OCI-LY7 (cell line): ENCODE data around the gene ATP6V1B1. TPM values are rescaled to one million over a fixed set of nuclear protein-coding genes. Genes with fewer than 3 reads are reported as not detected.

Experiments used
- BruUV-seq: library from RNA; stranded (reverse); fragments of 400-500 nt; replicated peaks from 2 replicates; lab custom pipeline; 2021; lab: Mats Ljungman, UMichigan
- CTCF ChIA-PET: fragments of 300-600 bp; sonication (Branson Sonifier 250); formaldehyde crosslinking; loops from one replicate; lab custom pipeline; 2022; ENCODE audit warnings: antibody characterized with exemption; ENCODE audit not compliant: unreplicated experiment; lab: Charles Lee
- POLR2A ChIA-PET: fragments of 300-600 bp; sonication (Branson Sonifier 250); formaldehyde crosslinking; loops from one replicate; lab custom pipeline; 2022; ENCODE audit warnings: antibody characterized with exemption; lab: Charles Lee
- DNase-seq: peaks from one replicate; pipeline ENCODE4 v3.0.0-alpha.2; 2015; ENCODE audit warnings: low spot score
- H2AFZ ChIP-seq: fragments of 200-600 bp; sonication (generic), shearing (Covaris generic); 2 replicates; pipeline ENCODE4 v1.6.1; 2014; ENCODE audit warnings: mild to moderate bottlenecking, antibody characterized with exemption, low read length, moderate library complexity
- H3K27ac ChIP-seq: fragments of 200-600 bp; sonication (generic); 2 replicates; pipeline ENCODE4 v1.5.1; 2014; ENCODE audit warnings: mixed run types, low read depth, mild to moderate bottlenecking, moderate library complexity, low read length, inconsistent platforms; ENCODE audit not compliant: poor library complexity, severe bottlenecking
- H3K36me3 ChIP-seq: fragments of 200-600 bp; sonication (generic); 2 replicates; pipeline ENCODE4 v1.6.1; 2014; ENCODE audit warnings: mild to moderate bottlenecking, antibody characterized with exemption, low read length, moderate library complexity, mixed read lengths; ENCODE audit not compliant: insufficient read depth
- H3K4me1 ChIP-seq: fragments of 200-600 bp; sonication (generic); 2 replicates; pipeline ENCODE4 v1.5.1; 2014; ENCODE audit warnings: mild to moderate bottlenecking, low read length; ENCODE audit not compliant: insufficient read depth, poor library complexity, severe bottlenecking
- H3K4me2 ChIP-seq: fragments of 200-600 bp; sonication (generic); 2 replicates; pipeline ENCODE4 v1.6.1; 2014; ENCODE audit warnings: mild to moderate bottlenecking, low read length
- H3K4me3 ChIP-seq: fragments of 200-600 bp; sonication (generic); 2 replicates; pipeline ENCODE4 v1.5.1; 2014; ENCODE audit warnings: mild to moderate bottlenecking, low read depth, low read length; ENCODE audit not compliant: poor library complexity, severe bottlenecking
- H3K79me2 ChIP-seq: fragments of 200-600 bp; sonication (generic); 2 replicates; pipeline ENCODE4 v1.6.1; 2016; ENCODE audit warnings: low read depth, mild to moderate bottlenecking, low read length, moderate library complexity, mixed read lengths; ENCODE audit not compliant: insufficient read depth
- H3K9me2 ChIP-seq: fragments of 200-600 bp; sonication (generic); 2 replicates; pipeline ENCODE4 v1.6.1; 2016; ENCODE audit warnings: mild to moderate bottlenecking, low read length, mixed read lengths; ENCODE audit not compliant: insufficient read depth
- H3K9me3 ChIP-seq: fragments of 200-600 bp; sonication (generic); 2 replicates; pipeline ENCODE4 v1.6.1; 2014; ENCODE audit warnings: mild to moderate bottlenecking, mixed run types, low read length, mixed read lengths
- H4K20me1 ChIP-seq: fragments of 200-600 bp; sonication (generic); 2 replicates; pipeline ENCODE4 v1.6.1; 2014; ENCODE audit warnings: mild to moderate bottlenecking, antibody characterized with exemption, low read length, moderate library complexity, mixed read lengths; ENCODE audit not compliant: insufficient read depth
- EZH2phosphoT487 ChIP-seq: fragments of 200-600 bp; sonication (generic); IDR thresholded peaks from 2 replicates; pipeline ENCODE4 v1.6.1; 2018; ENCODE audit warnings: low read depth, borderline replicate concordance, mild to moderate bottlenecking, mixed run types, antibody characterized with exemption, low read length, moderate library complexity, mixed read lengths
- intact Hi-C: fragments of 100-400 bp; cut with micrococcal nuclease; formaldehyde crosslinking; loops from one replicate; pipeline ENCODE4 v1.10.0; 2022; ENCODE audit not compliant: unreplicated experiment
- total RNA-seq, 2 experiments: library from RNA; depleted of rRNA in 1 of 2; stranded (reverse); fragments of >200 nt in 1 of 2; shearing (Covaris generic) in 1 of 2; gene quantifications; 2 replicates each; pipeline ENCODE4 v1.2.3, GENCODE V29; 2014 to 2022
- TF ChIP-seq, protein P1 (sequence below): fragments of 200-600 bp; sonication (generic); conservative IDR thresholded peaks from 2 replicates; pipeline ENCODE4 v1.5.1; 2014; ENCODE audit warnings: mild to moderate bottlenecking, antibody characterized with exemption, low read length, moderate library complexity, mixed read lengths

Gene ATP6V1B1
- total RNA-seq, 2 experiments from 2014 or later, result not detected

DNA sequence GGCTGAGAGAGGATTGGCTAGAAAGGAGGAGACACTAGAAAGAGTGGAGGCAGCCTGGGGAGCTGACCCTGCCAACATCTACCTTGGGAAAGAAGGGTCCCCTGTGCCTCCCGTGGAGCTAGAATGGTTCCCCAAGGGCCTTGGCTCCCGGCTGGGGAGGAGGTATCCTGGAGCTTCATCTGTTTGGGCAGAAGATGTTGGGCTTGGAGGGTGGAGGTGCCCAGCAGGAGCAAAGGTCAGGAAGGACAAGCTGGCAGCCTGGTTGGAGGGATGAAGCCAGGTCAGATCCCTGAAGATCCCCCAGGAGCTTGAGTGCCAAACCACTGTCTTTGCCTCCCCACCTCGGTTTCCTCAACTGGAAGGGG, 2.9 kb downstream of the ATP6V1B1 start:
- intact Hi-C loops, result no loop called here
- Histone ChIP-seq H3K9me3 (no peaks in the 10 kb centered on the region), H3K79me2 (no peaks in the 10 kb centered on the region), H3K4me2 (no peak overlapping the region), H3K4me1 (no peaks in the 10 kb centered on the region), H3K9me2 (no peaks in the 10 kb centered on the region), H3K27ac (no peak overlapping the region), H2AFZ (no peak overlapping the region), H4K20me1 (no peaks in the 10 kb centered on the region), H3K36me3 (no peaks in the 10 kb centered on the region), H3K4me3 (no peak overlapping the region)
- CTCF ChIA-PET, result no interaction called here
- no TSS peak for BruUV-seq
- POLR2A ChIA-PET, result interaction anchor here (0.7 kb wide), 1 partner anchor 68 kb away, joined by 3 read pairs; no protein-coding TSS in a partner anchor
- DNase-seq, result no peak
- TF ChIP-seq, protein P1, sequence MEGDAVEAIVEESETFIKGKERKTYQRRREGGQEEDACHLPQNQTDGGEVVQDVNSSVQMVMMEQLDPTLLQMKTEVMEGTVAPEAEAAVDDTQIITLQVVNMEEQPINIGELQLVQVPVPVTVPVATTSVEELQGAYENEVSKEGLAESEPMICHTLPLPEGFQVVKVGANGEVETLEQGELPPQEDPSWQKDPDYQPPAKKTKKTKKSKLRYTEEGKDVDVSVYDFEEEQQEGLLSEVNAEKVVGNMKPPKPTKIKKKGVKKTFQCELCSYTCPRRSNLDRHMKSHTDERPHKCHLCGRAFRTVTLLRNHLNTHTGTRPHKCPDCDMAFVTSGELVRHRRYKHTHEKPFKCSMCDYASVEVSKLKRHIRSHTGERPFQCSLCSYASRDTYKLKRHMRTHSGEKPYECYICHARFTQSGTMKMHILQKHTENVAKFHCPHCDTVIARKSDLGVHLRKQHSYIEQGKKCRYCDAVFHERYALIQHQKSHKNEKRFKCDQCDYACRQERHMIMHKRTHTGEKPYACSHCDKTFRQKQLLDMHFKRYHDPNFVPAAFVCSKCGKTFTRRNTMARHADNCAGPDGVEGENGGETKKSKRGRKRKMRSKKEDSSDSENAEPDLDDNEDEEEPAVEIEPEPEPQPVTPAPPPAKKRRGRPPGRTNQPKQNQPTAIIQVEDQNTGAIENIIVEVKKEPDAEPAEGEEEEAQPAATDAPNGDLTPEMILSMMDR, result no peak
- TF ChIP-seq EZH2phosphoT487, result no peak

DNA sequence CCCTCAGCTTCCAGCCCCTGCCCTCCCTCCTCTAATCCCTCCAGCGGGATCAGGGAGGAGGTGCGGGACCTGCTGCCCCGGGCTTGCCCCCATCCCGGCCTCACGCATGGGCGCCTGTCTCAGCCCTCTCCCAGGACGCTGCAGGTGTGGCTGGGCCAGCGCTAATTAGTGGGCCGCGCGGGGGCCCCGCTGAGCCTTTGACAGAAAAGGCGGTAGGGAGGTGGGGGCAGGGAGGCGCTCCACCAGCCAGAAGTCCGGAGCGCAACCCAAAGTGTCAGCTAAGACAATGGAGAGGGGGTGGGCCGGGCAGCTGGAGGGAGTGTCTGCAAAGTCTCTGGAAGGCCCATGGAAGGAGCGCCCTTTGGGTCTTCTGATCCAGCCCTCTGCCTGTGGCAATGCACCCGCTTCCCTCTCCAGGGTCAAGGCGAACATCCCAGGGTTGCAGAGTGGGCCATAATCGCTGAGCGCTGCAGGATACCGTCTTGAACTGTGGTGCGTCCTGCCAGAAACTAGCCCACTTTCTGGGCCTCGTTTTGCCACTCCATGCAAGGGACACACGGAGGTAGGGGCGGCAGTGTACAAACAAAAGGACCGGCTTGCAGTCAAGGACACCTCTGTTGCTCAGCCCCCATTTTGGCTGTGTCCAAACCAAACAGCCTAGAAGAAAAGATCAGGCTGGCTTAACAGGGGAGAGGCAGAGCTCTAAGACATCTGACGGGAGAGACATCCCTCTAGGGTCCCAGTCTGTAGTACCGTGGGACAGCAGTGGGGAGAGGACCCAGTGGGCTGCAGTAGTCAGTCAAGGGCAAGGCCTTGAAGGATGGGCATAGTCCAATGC, 3.5 kb downstream of the ATP6V1B1 start:
- CTCF ChIA-PET, result no interaction called here
- TF ChIP-seq, protein P1, result no peak
- no peak for TF ChIP-seq EZH2phosphoT487

More for the DNA sequence above, 3.5 kb downstream of the ATP6V1B1 start:
- POLR2A ChIA-PET, result interaction anchor here (0.7 kb wide), 1 partner anchor 69 kb away, joined by 3 read pairs; no protein-coding TSS in a partner anchor
- Histone ChIP-seq H2AFZ (no peak overlapping the region), H3K79me2 (no peaks in the 10 kb centered on the region), H3K4me2 (no peak overlapping the region), H3K9me3 (no peaks in the 10 kb centered on the region), H3K9me2 (no peaks in the 10 kb centered on the region), H3K36me3 (no peaks in the 10 kb centered on the region), H4K20me1 (no peaks in the 10 kb centered on the region), H3K4me3 (no peak overlapping the region), H3K27ac (no peak overlapping the region), H3K4me1 (no peaks in the 10 kb centered on the region)
- intact Hi-C loops, result no loop called here
- no peak for DNase-seq
- no TSS peak for BruUV-seq
